Mammary epithelial cell (primary cell): ENCODE data around the gene NDUFA12.

ENCODE experiments used
- CTCF ChIP-seq, 2 donors: IDR thresholded peaks in 1 of 2; conservative IDR thresholded peaks in 1 of 2; 2 replicates each; pipeline ENCODE4 v1.5.1; 2011 to 2012; ENCODE audit warnings: inconsistent platforms in 2 of 2, low read length in 2 of 2, mild to moderate bottlenecking in 2 of 2, control low read depth in 1 of 2, low read depth in 1 of 2; ENCODE audit not compliant: insufficient read depth in 1 of 2; ENCODE audit errors: extremely low read depth in 1 of 2
- EZH2 ChIP-seq: IDR thresholded peaks from 2 replicates; pipeline ENCODE4 v1.6.1; 2012; ENCODE audit warnings: low read length, inconsistent platforms, borderline replicate concordance

- TF ChIP-seq CTCF (conservative IDR thresholded peaks at IDR 0.05 in 1 of 2, IDR thresholded peaks at IDR 0.05 in 1 of 2; ENCODE audit: extremely low read depth in 1 of 2, insufficient read depth in 1 of 2, low read depth in 1 of 2, low read length in 2 of 2) (no peak), EZH2 (no peak)
These were observed 19.0 kb upstream of the NDUFA12 start for GRCh38 chr12:95022477-95022876.
